Hippocampal formation (tissue), 2 donors: Measurements from ENCODE around the gene CD22.

Experiments used
- DNase-seq, 2 donors: peaks; one replicate each; lab custom pipeline; 2025; lab: John Stamatoyannopoulos, UW

Gene CD22

GRCh38 chr19:35388277-35389054 is 59.5 kb downstream of the CD22 start:
- DNase-seq = no peak

- no peak for DNase-seq
Observed at GRCh38 chr19:35389192-35389861, 60.3 kb downstream of the CD22 start.

DNA sequence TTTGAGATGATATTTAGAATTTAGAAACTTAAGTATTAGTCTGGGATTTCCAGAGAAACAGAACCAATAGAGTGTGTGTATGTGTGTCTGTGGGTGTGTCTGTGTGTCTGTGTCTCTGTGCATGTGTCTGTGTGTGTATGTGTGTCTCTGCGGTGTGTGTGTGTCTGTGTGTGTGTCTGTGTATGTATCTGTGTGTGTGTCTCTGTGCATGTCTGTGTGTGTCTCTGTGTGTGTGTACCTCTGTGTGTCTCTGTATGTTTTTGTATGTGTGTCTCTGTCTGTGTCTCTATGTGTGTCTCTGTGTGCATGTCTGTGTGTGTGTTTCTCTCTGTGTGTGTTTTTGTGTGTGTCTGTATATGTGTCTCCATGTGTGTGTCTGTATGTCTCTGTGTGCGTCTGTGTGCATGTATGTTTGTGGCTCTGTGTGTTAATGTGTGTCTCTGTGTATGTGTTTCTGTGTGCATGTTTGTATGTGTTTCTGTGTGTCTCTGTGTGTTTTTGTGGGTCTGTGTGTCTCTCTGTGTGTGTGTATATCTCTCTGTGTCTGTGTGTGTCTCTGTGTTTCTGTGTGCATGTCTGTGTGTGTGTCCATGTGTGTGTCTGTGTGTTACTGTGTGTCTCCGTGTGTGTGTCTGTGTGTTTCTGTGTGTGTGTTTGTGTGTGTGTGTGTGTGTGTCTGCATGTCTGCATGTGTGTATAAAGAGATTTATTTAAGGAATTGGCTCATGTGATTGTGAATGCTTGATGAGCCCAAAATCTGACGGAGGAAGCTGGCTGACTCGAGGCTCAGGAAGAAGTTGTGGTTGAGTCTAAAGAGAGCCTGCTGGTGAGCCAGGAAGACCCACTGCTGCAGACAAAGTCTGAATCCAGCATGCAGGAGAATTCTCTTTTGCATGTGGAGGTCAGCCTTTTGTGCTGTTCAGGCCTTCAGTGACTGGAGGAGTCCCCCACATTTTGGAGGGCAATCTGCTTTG is 64.0 kb downstream of the CD22 start:
- no peak for DNase-seq

DNA sequence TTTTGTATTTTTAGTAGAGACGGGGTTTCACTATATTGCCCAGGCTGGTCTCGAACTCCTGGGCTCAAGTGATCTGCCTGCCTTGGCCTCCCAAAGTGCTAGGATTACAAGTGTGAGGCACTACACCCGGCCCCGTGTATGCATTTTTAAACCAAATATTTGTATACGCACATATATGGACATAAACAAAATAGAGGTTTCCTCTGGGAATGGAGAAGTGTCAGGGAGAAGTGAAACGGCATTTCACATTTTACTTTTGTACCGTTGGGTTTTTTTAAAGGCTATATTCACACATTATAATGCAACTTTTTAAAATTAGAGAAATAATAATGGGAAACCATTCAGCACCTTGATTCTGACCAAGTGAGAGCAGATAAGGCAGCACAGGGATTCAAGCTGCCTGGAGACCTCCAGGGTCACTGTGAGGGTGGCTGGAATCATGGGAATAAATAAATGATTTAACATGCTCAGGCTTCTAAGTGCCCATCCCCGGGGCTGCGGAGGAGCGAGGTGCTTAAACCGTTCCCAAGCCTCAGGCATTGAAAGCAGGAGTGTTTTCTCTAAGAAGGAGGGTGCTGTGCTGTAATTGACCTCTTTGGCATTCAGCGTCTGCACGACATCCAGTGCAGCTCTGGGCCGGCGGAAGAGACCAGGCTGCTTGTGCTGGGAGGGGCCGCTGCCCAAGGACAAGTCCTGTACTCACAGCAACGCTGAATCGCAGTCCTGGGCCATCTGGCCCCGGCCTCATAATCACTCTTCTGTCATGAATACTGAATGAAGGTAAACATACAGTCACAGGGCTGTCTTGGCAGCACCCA is 66.6 kb downstream of the CD22 start:
- DNase-seq = no peak

- DNase-seq = no peak
Observed at GRCh38 chr19:35396240-35396885, 67.4 kb downstream of the CD22 start.
